Loucy (cell line): Measurements from ENCODE around the gene PARK7.
"Not testable (repeated sequence)": the region's sequence is repeated elsewhere in the genome, so short reads cannot be mapped to it uniquely, and the experiment has no call there.

ENCODE experiments used
- H2AFZ ChIP-seq: fragments of 200-600 bp; sonication (generic); 2 replicates; pipeline ENCODE4 v1.6.0; 2016; ENCODE audit warnings: antibody characterized with exemption, mild to moderate bottlenecking, low read length, moderate library complexity
- H3F3A ChIP-seq: fragments of 200-600 bp; 2 replicates; pipeline ENCODE4 v1.6.0; 2016; ENCODE audit warnings: antibody characterized with exemption, low read depth, mild to moderate bottlenecking
- H3K27me3 ChIP-seq: fragments of 200-600 bp; sonication (generic); 2 replicates; pipeline ENCODE4 v1.6.1; 2014; ENCODE audit warnings: low read length, mild to moderate bottlenecking; ENCODE audit not compliant: insufficient read depth, poor library complexity, severe bottlenecking
- H3K36me3 ChIP-seq: fragments of 200-600 bp; sonication (generic); 2 replicates; pipeline ENCODE4 v1.6.1; 2016; ENCODE audit warnings: low read length; ENCODE audit not compliant: insufficient read depth
- H3K4me1 ChIP-seq: fragments of 200-600 bp; sonication (generic); 2 replicates; pipeline ENCODE4 v1.5.1; 2014; ENCODE audit warnings: low read length, mild to moderate bottlenecking; ENCODE audit not compliant: insufficient read depth, poor library complexity, severe bottlenecking
- H3K4me2 ChIP-seq: fragments of 200-600 bp; sonication (generic); 2 replicates; pipeline ENCODE4 v1.6.0; 2014; ENCODE audit warnings: antibody characterized with exemption, low read length, low read depth, mild to moderate bottlenecking; ENCODE audit not compliant: poor library complexity, severe bottlenecking
- H3K4me3 ChIP-seq: fragments of 200-600 bp; sonication (generic); 2 replicates; pipeline ENCODE4 v1.5.1; 2014; ENCODE audit warnings: low read length, mild to moderate bottlenecking, mixed read lengths; ENCODE audit not compliant: poor library complexity, severe bottlenecking
- H3K79me2 ChIP-seq: fragments of 200-600 bp; sonication (generic); 2 replicates; pipeline ENCODE4 v1.6.1; 2014; ENCODE audit warnings: low read length; ENCODE audit not compliant: insufficient read depth
- H3K9ac ChIP-seq: fragments of 200-600 bp; sonication (generic); 2 replicates; pipeline ENCODE4 v1.6.0; 2014; ENCODE audit warnings: mild to moderate bottlenecking, low read depth, low read length, moderate library complexity; ENCODE audit not compliant: poor library complexity, severe bottlenecking
- H3K9me2 ChIP-seq: fragments of 200-600 bp; sonication (generic); replicated peaks from 2 replicates; pipeline ENCODE4 v1.6.1; 2016; ENCODE audit warnings: low read depth, low read length, mixed read lengths
- H3K9me3 ChIP-seq: fragments of 200-600 bp; sonication (generic); 2 replicates; pipeline ENCODE4 v1.6.1; 2014; ENCODE audit warnings: mild to moderate bottlenecking, antibody characterized with exemption, low read length, low read depth; ENCODE audit not compliant: insufficient read depth
- H4K20me1 ChIP-seq: fragments of 200-600 bp; sonication (generic); 2 replicates; pipeline ENCODE4 v1.6.0; 2014; ENCODE audit warnings: antibody characterized with exemption, low read length, mild to moderate bottlenecking; ENCODE audit not compliant: insufficient read depth, poor library complexity, severe bottlenecking
- CTCF ChIP-seq: fragments of 200-600 bp; sonication (generic); conservative IDR thresholded peaks from 2 replicates; pipeline ENCODE4 v1.5.1; 2014; ENCODE audit warnings: mild to moderate bottlenecking, antibody characterized with exemption, low read length
- EZH2phosphoT487 ChIP-seq: fragments of 200-600 bp; IDR thresholded peaks from 2 replicates; pipeline ENCODE4 v1.6.1; 2018; ENCODE audit warnings: antibody characterized with exemption, mild to moderate bottlenecking, moderate library complexity, borderline replicate concordance

PARK7 gene

GRCh38 chr1:7960867-7961215 lies 670 bp upstream of the PARK7 start:
- peaks cover 36% of the 10 kb centered on the region for H3K4me1 ChIP-seq
- peak overlapping the region; percentile 91 for H3K4me3 ChIP-seq
- H3F3A ChIP-seq, result no peaks in the 10 kb centered on the region; the same call in 1 of the 2 replicates
- H2AFZ ChIP-seq, result peak overlapping the region; percentile 62
- peaks cover 15% of the 10 kb centered on the region for H4K20me1 ChIP-seq
- peak overlapping the region; percentile 75 for H3K4me2 ChIP-seq
- no peaks in the 10 kb centered on the region for H3K9me3 ChIP-seq
- TF ChIP-seq CTCF (no peak), EZH2phosphoT487 (no peak)
- peaks cover 7% of the 10 kb centered on the region; the same call in 1 of the 2 replicates for H3K36me3 ChIP-seq
- no peaks in the 10 kb centered on the region for H3K27me3 ChIP-seq
- peaks cover 52% of the 10 kb centered on the region for H3K79me2 ChIP-seq
- no peaks in the 10 kb centered on the region for H3K9me2 ChIP-seq
- H3K9ac ChIP-seq, result peak overlapping the region; percentile 94

- Histone ChIP-seq H4K20me1 (peaks cover 15% of the 10 kb centered on the region), H3K9me3 (no peaks in the 10 kb centered on the region), H3F3A (no peaks in the 10 kb centered on the region), H3K4me1 (peaks cover 39% of the 10 kb centered on the region), H3K27me3 (no peaks in the 10 kb centered on the region), H3K79me2 (peaks cover 63% of the 10 kb centered on the region), H3K36me3 (peaks cover 15% of the 10 kb centered on the region; the same call in 1 of the 2 replicates), H3K9ac (peak overlapping the region; percentile 85), H3K4me3 (peak overlapping the region; percentile 91), H2AFZ (peak overlapping the region; percentile 52), H3K9me2 (no peaks in the 10 kb centered on the region), H3K4me2 (peak overlapping the region; percentile 96)
- TF ChIP-seq CTCF (no peak), EZH2phosphoT487 (no peak)
Observed at GRCh38 chr1:7962014-7962335, 464 bp downstream of the PARK7 start.

GRCh38 chr1:7962636-7963377 lies 1.3 kb downstream of the PARK7 start:
- H3K4me2 ChIP-seq, result peak overlapping the region; percentile 96
- peaks cover 71% of the 10 kb centered on the region for H3K79me2 ChIP-seq
- no peaks in the 10 kb centered on the region for H3F3A ChIP-seq
- H4K20me1 ChIP-seq, result peaks cover 15% of the 10 kb centered on the region
- peak overlapping the region; percentile 85 for H3K9ac ChIP-seq
- H3K9me2 ChIP-seq, result no peaks in the 10 kb centered on the region
- H3K27me3 ChIP-seq, result no peaks in the 10 kb centered on the region
- H2AFZ ChIP-seq, result no peak overlapping the region
- H3K4me1 ChIP-seq, result peaks cover 46% of the 10 kb centered on the region
- peaks cover 15% of the 10 kb centered on the region; the same call in 1 of the 2 replicates for H3K36me3 ChIP-seq
- TF ChIP-seq EZH2phosphoT487 (no peak), CTCF (no peak)
- H3K4me3 ChIP-seq, result peak overlapping the region; percentile 91
- H3K9me3 ChIP-seq, result no peaks in the 10 kb centered on the region

GRCh38 chr1:7963378-7963730 lies 1.8 kb downstream of the PARK7 start:
- H3K4me2 ChIP-seq, result peak overlapping the region; percentile 96
- not testable (repeated sequence) for H3F3A ChIP-seq, H3K9me3 ChIP-seq, H3K9me2 ChIP-seq, H2AFZ ChIP-seq, H3K27me3 ChIP-seq
- peaks cover 15% of the 10 kb centered on the region for H4K20me1 ChIP-seq
- peaks cover 46% of the 10 kb centered on the region for H3K4me1 ChIP-seq
- peak overlapping the region; percentile 85 for H3K9ac ChIP-seq
- H3K36me3 ChIP-seq, result peaks cover 15% of the 10 kb centered on the region; the same call in 1 of the 2 replicates
- H3K79me2 ChIP-seq, result peaks cover 75% of the 10 kb centered on the region
- H3K4me3 ChIP-seq, result peak overlapping the region; percentile 91

- H3K9me2 ChIP-seq, H3K9me3 ChIP-seq, H2AFZ ChIP-seq, H3F3A ChIP-seq, H3K9ac ChIP-seq, H3K27me3 ChIP-seq: not testable (repeated sequence)
- Histone ChIP-seq H3K79me2 (peaks cover 80% of the 10 kb centered on the region), H3K4me2 (peak overlapping the region; percentile 96), H3K4me3 (peak overlapping the region; percentile 42), H3K4me1 (peaks cover 46% of the 10 kb centered on the region), H3K36me3 (peaks cover 19% of the 10 kb centered on the region; the same call in 1 of the 2 replicates), H4K20me1 (peaks cover 15% of the 10 kb centered on the region)
Observed at GRCh38 chr1:7963841-7964240, 2.3 kb downstream of the PARK7 start.
